NCI-H2196 (cell line): ENCODE data around the gene SOS2.
"Not testable (repeated sequence)": the region's sequence is repeated elsewhere in the genome, so short reads cannot be mapped to it uniquely, and the experiment has no call there.

Source experiments
- DNase-seq: peaks from one replicate; lab custom pipeline; 2025; ENCODE audit not compliant: unreplicated experiment; lab: John Stamatoyannopoulos, UW

SOS2 gene

DNA sequence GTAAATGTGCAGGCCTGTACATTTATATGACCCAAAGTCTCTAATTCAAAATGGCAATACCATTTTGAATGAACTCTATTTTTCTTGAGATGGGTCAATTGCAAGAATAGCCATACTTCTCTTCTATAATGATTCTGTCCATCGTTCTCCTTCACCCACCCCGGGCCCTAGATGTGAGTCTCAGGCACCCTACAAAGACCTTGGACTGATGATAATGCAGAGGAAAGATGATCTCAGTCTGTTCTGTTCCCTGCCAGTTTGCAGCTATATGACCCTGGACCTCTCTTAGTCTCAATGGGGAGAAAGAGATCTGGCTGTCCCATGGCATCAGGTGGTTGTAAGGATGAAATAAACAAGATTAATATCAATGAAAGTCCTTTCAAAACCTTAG lies 145.1 kb downstream of the SOS2 start:
- DNase-seq: no peak

GRCh38 chr14:50085570-50086320 lies 145.6 kb downstream of the SOS2 start:
- DNase-seq: no peak

- DNase-seq: no peak
These were observed 146.7 kb downstream of the SOS2 start for GRCh38 chr14:50084666-50085065.

- DNase-seq: no peak
These were observed 147.7 kb downstream of the SOS2 start for GRCh38 chr14:50083467-50084337.

DNA sequence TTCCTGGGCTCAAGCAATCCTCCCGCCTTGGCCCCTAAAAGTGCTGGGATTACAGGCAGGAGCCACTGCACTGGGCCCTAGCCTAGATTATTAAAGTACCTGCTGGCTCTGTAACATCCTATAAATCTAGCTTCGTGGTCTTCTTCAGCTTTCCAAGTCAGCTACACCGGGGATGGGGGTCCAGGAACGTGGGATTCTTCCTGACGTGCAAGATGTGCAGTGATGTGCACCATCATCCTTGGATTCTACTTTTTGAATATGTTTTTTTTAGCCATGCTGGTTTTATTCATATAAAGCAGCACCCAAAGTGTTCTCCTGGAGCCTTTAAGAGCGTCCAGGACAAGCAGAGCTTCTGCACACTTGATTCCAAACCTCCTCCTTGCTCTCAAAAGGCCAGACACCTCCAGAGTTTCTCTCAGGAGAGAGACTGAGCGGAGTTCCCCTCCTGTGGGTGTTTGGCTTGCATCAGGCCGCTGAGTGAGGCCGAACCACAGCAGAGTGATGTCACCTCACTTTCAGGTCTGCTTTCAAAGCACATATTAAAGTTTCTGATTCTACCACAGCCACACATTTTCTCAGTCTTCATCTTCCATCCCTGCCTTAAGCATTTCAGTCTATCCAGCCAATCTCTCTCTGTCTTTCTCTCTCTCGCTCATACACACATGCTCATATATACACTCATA lies 148.5 kb downstream of the SOS2 start:
- DNase-seq: no peak

DNA sequence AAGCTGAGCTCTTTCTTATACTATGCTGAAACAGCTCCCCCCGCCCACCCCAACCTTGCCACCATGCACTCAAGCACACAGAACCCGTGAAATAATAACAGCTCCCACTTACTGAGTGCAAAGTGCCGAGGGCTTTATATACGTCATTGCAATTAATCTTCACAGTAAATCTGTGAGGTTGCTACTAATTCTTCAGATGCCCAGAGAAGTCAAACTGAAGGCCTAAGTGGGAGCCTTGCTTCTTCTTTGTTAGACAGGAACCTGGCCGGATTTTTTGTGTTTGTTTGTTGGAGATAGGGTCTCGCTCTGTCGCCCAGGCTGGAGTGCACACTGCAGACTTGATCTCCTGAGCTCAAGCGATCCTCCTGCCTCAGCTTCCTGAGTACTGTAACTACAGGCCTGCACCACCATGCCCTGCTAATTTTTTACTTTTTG lies 149.1 kb downstream of the SOS2 start:
- DNase-seq: no peak

DNA sequence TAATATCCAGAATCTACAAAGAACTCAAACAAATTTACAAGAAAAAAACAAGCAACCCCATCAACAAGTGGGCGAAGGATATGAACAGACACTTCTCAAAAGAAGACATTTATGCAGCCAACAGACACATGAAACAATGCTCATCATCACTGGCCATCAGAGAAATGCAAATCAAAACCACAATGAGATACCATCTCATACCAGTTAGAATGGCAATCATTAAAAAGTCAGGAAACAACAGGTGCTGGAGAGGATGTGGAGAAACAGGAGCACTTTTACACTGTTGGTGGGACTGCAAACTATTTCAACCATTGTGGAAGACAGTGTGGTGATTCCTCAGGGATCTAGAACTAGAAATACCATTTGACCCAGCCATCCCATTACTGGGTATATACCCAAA lies 152.3 kb downstream of the SOS2 start:
- not testable (repeated sequence) for DNase-seq

DNA sequence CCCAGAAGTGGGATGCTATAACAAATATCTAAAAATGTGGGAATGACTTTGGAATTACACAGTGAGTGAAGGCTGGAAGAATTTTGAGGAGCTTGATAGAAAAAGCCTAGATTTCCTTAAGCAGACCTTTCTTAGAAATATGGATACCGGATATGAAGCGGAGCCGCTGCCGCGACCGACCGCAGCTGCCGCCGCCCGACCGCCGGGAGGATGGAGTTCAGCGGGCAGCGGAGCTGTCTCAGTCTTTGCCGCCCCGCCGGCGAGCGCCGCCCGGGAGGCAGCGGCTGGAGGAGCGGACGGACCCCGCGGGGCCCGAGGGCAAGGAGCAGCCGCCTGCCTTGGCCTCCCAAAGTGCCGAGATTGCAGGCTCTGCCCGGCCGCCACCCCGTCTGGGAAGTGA lies 157.7 kb downstream of the SOS2 start:
- not testable (repeated sequence) for DNase-seq

DNA sequence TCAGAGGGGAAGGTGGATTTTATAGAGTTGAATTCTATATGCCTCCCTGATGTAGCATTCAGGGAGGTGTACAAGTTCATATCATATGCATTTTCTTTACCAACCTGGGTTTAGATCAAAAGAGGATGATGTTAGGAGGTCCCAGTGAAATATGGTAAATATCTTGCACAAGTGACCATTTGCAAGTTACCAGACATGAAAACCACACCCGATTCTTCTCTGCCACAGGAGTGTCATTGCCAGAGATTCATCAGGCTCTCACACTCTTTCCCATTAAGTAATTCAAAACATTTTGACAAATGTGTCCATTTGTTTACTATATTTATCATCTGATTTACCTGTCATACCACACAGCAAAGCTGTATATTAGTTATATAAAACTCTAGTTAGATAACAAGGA lies 159.0 kb downstream of the SOS2 start:
- DNase-seq: no peak

GRCh38 chr14:50070840-50071548 lies 160.4 kb downstream of the SOS2 start:
- DNase-seq: no peak

GRCh38 chr14:50070230-50070629 lies 161.1 kb downstream of the SOS2 start:
- DNase-seq: no peak

GRCh38 chr14:50069325-50069724 lies 162.1 kb downstream of the SOS2 start:
- DNase-seq: no peak

- DNase-seq: no peak
These were observed 162.9 kb downstream of the SOS2 start for GRCh38 chr14:50068496-50068895.

- DNase-seq: peak; percentile 14
These were observed 163.5 kb downstream of the SOS2 start for GRCh38 chr14:50067723-50068495.
